Measurements from ENCODE around the gene TMEM88. TPM values are rescaled to one million over a fixed set of nuclear protein-coding genes. Genes with fewer than 3 reads are reported as not detected.

Gene TMEM88
- total RNA-seq, 1 donor from 2014 or later = 10.2 TPM

- Mint-ChIP-seq H3K4me1 (ENCODE audit: unreplicated experiment) (peaks cover 4% of the 10 kb centered on the region), H3K4me3 (no peak overlapping the region), H3K27ac (no peak overlapping the region), H3K36me3 (no peaks in the 10 kb centered on the region), H3K27me3 (peaks cover 52% of the 10 kb centered on the region), H3K9me3 (no peaks in the 10 kb centered on the region)
- DNase-seq (ENCODE audit: extremely low spot score, unreplicated experiment) = no peak
- TF ChIP-seq, protein P1, sequence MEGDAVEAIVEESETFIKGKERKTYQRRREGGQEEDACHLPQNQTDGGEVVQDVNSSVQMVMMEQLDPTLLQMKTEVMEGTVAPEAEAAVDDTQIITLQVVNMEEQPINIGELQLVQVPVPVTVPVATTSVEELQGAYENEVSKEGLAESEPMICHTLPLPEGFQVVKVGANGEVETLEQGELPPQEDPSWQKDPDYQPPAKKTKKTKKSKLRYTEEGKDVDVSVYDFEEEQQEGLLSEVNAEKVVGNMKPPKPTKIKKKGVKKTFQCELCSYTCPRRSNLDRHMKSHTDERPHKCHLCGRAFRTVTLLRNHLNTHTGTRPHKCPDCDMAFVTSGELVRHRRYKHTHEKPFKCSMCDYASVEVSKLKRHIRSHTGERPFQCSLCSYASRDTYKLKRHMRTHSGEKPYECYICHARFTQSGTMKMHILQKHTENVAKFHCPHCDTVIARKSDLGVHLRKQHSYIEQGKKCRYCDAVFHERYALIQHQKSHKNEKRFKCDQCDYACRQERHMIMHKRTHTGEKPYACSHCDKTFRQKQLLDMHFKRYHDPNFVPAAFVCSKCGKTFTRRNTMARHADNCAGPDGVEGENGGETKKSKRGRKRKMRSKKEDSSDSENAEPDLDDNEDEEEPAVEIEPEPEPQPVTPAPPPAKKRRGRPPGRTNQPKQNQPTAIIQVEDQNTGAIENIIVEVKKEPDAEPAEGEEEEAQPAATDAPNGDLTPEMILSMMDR (conservative IDR thresholded peaks at IDR 0.05) = no peak
Measured at GRCh38 chr17:7820231-7820630, 34.6 kb upstream of the TMEM88 start.

GRCh38 chr17:7822126-7822525, 32.7 kb upstream of the TMEM88 start:
- Mint-ChIP-seq H3K36me3 (no peaks in the 10 kb centered on the region), H3K9me3 (no peaks in the 10 kb centered on the region), H3K27me3 (peaks cover 60% of the 10 kb centered on the region), H3K4me3 (no peak overlapping the region), H3K4me1 (ENCODE audit: unreplicated experiment) (no peaks in the 10 kb centered on the region), H3K27ac (peak overlapping the region; percentile 50)
- no peak for DNase-seq (ENCODE audit: extremely low spot score, unreplicated experiment)
- TF ChIP-seq, protein P1 (conservative IDR thresholded peaks at IDR 0.05) = no peak

DNA sequence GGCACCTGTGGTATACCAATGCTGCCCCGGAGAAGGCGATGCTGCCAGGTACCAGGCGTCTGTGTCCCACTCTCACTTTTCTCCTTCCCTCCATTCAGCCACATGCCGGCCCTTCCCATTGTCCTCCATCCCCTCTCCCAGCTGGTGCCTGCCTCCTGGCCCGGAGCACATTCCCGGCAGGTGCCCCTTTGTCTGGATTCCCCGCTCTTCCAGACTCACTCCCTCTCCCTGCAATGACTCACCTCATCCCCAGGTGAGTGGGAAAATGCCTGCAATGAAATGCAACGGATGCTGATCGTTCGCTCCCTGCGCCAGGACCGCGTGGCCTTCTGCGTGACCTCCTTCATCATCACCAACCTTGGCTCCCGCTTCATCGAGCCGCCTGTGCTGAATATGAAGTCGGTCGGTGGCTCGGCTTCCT, 31.3 kb upstream of the TMEM88 start:
- H3K4me1 Mint-ChIP-seq (ENCODE audit: unreplicated experiment) = no peaks in the 10 kb centered on the region
- no peaks in the 10 kb centered on the region for H3K9me3 Mint-ChIP-seq
- H3K36me3 Mint-ChIP-seq = no peaks in the 10 kb centered on the region
- no peak for DNase-seq (ENCODE audit: extremely low spot score, unreplicated experiment)
- no peak overlapping the region for H3K4me3 Mint-ChIP-seq
- TF ChIP-seq, protein P1 (conservative IDR thresholded peaks at IDR 0.05) = no peak
- H3K27me3 Mint-ChIP-seq = peaks cover 61% of the 10 kb centered on the region
- H3K27ac Mint-ChIP-seq = no peak overlapping the region

- TF ChIP-seq, protein P1 (conservative IDR thresholded peaks at IDR 0.05) = no peak
- Mint-ChIP-seq H3K36me3 (no peaks in the 10 kb centered on the region), H3K4me3 (no peak overlapping the region), H3K27me3 (peaks cover 60% of the 10 kb centered on the region), H3K27ac (no peak overlapping the region), H3K9me3 (no peaks in the 10 kb centered on the region), H3K4me1 (ENCODE audit: unreplicated experiment) (no peaks in the 10 kb centered on the region)
- no peak for DNase-seq (ENCODE audit: extremely low spot score, unreplicated experiment)
Measured at GRCh38 chr17:7824021-7824924, 30.6 kb upstream of the TMEM88 start.

GRCh38 chr17:7825206-7825990, 29.5 kb upstream of the TMEM88 start:
- Mint-ChIP-seq H3K4me3 (no peak overlapping the region), H3K4me1 (ENCODE audit: unreplicated experiment) (no peaks in the 10 kb centered on the region), H3K27ac (no peak overlapping the region), H3K9me3 (no peaks in the 10 kb centered on the region), H3K27me3 (peaks cover 57% of the 10 kb centered on the region), H3K36me3 (no peaks in the 10 kb centered on the region)
- DNase-seq (ENCODE audit: extremely low spot score, unreplicated experiment) = no peak
- TF ChIP-seq, protein P1 (conservative IDR thresholded peaks at IDR 0.05) = no peak
